Esophagus (tissue), 2 donors: ENCODE results near the gene PDE8A. TPM values are rescaled to one million over a fixed set of nuclear protein-coding genes. Genes with fewer than 3 reads are reported as not detected.
"Not testable (repeated sequence)": the region's sequence is repeated elsewhere in the genome, so short reads cannot be mapped to it uniquely, and the experiment has no call there.

ENCODE experiments used
- H3K27ac ChIP-seq, 2 donors: one replicate each; pipeline ENCODE4 v1.5.1; 2013; ENCODE audit warnings: low read depth in 2 of 2, mild to moderate bottlenecking in 2 of 2, inconsistent platforms in 1 of 2, low read length in 1 of 2, moderate library complexity in 1 of 2
- H3K27me3 ChIP-seq, 2 donors: one replicate each; pipeline ENCODE4 v1.6.1; 2013; ENCODE audit warnings: low read length in 2 of 2, control low read depth in 1 of 2, mild to moderate bottlenecking in 1 of 2; ENCODE audit not compliant: insufficient read depth in 2 of 2, control insufficient read depth in 1 of 2
- H3K36me3 ChIP-seq, 2 donors: one replicate each; pipeline ENCODE4 v1.6.1; 2013; ENCODE audit warnings: low read length in 1 of 2; ENCODE audit not compliant: control insufficient read depth in 2 of 2, insufficient read depth in 2 of 2
- H3K4me1 ChIP-seq, 2 donors: one replicate each; pipeline ENCODE4 v1.6.1; 2013; ENCODE audit warnings: low read length in 1 of 2; ENCODE audit not compliant: control insufficient read depth in 2 of 2, insufficient read depth in 2 of 2
- H3K4me3 ChIP-seq, 2 donors: one replicate each; pipeline ENCODE4 v1.5.1; 2013; ENCODE audit warnings: low read length in 2 of 2, mild to moderate bottlenecking in 2 of 2, low read depth in 1 of 2, moderate library complexity in 1 of 2
- H3K9me3 ChIP-seq, 2 donors: one replicate each; pipeline ENCODE4 v1.6.1; 2013; ENCODE audit warnings: mild to moderate bottlenecking in 2 of 2, low read depth in 1 of 2, low read length in 1 of 2, moderate library complexity in 1 of 2; ENCODE audit not compliant: control insufficient read depth in 2 of 2, insufficient read depth in 1 of 2
- WGBS, 2 donors: extraction: QIAGEN DNeasy Blood & Tissue Kit; methylation state at CpG; one replicate each; pipeline ENCODE4 v1.1.7; 2013; 5-methylcytosine and 5-hydroxymethylcytosine counted together
- polyA plus RNA-seq, 2 donors: library from polyadenylated mRNA; stranded (reverse); fragments of 200-250 nt; gene quantifications; one replicate each; pipeline ENCODE4 v1.2.3, GENCODE V29; 2013
- donor health status: healthy with polysubstance abuse.
- donor health status: Bipolar disorder and iron deficiency.

The PDE8A gene
- polyA plus RNA-seq, 2 donors, result 6.6 to 10.1 TPM

- WGBS, 2 donors, result 65 to 78% methylated on average over 4 of the region's 4 CpGs
- H3K9me3 ChIP-seq, result no peaks in the 10 kb centered on the region
- H3K36me3 ChIP-seq, result no peaks in the 10 kb centered on the region
- no peaks in the 10 kb centered on the region for H3K27me3 ChIP-seq
- H3K27ac ChIP-seq, result no peak overlapping the region
- H3K4me1 ChIP-seq, result peaks cover 0 to 7% of the 10 kb centered on the region in 2 donors
- no peak overlapping the region for H3K4me3 ChIP-seq
Observed at GRCh38 chr15:85007741-85008397, 26.2 kb downstream of the PDE8A start.

- Histone ChIP-seq H3K27me3 (no peaks in the 10 kb centered on the region), H3K4me1 (peaks cover 0 to 7% of the 10 kb centered on the region in 2 donors), H3K9me3 (no peaks in the 10 kb centered on the region), H3K36me3 (no peaks in the 10 kb centered on the region), H3K27ac (peak overlapping the region in 1 of 2 donors; percentile 54), H3K4me3 (no peak overlapping the region)
- WGBS, 2 donors, result 82 to 86% methylated on average over 5 of the region's 5 CpGs
Observed at GRCh38 chr15:85008474-85009260, 27.0 kb downstream of the PDE8A start.

- 63 to 67% methylated on average over 2 of the region's 2 CpGs for WGBS, 2 donors
- Histone ChIP-seq H3K27me3 (no peaks in the 10 kb centered on the region), H3K36me3 (no peaks in the 10 kb centered on the region), H3K9me3 (no peaks in the 10 kb centered on the region), H3K27ac (no peak overlapping the region), H3K4me1 (peaks cover 0 to 7% of the 10 kb centered on the region in 2 donors), H3K4me3 (no peak overlapping the region)
Observed at GRCh38 chr15:85009435-85009834, 27.8 kb downstream of the PDE8A start.

- no peak overlapping the region for H3K27ac ChIP-seq
- peaks cover 0 to 7% of the 10 kb centered on the region in 2 donors for H3K4me1 ChIP-seq
- H3K4me3 ChIP-seq, result no peak overlapping the region
- no peaks in the 10 kb centered on the region for H3K27me3 ChIP-seq
- H3K9me3 ChIP-seq, result no peaks in the 10 kb centered on the region
- H3K36me3 ChIP-seq, result no peaks in the 10 kb centered on the region
Observed at GRCh38 chr15:85010071-85010385, 28.4 kb downstream of the PDE8A start.

- Histone ChIP-seq H3K4me3 (no peak overlapping the region), H3K27me3 (no peaks in the 10 kb centered on the region), H3K4me1 (peaks cover 0 to 7% of the 10 kb centered on the region in 2 donors), H3K9me3 (no peaks in the 10 kb centered on the region), H3K36me3 (no peaks in the 10 kb centered on the region), H3K27ac (peak overlapping the region; percentile 27 to 42)
- 7 to 25% methylated on average over 3 of the region's 3 CpGs for WGBS, 2 donors
Observed at GRCh38 chr15:85010386-85011159, 28.9 kb downstream of the PDE8A start.

GRCh38 chr15:85011160-85011571 lies 29.5 kb downstream of the PDE8A start:
- peaks cover 0 to 7% of the 10 kb centered on the region in 2 donors for H3K4me1 ChIP-seq
- H3K36me3 ChIP-seq, result no peaks in the 10 kb centered on the region
- WGBS, 2 donors, result 21 to 37% methylated on average over 3 of the region's 3 CpGs
- no peaks in the 10 kb centered on the region for H3K9me3 ChIP-seq
- peak overlapping the region in 1 of 2 donors; percentile 27 for H3K27ac ChIP-seq
- no peak overlapping the region for H3K4me3 ChIP-seq
- H3K27me3 ChIP-seq, result no peaks in the 10 kb centered on the region

GRCh38 chr15:85011724-85012123 lies 30.1 kb downstream of the PDE8A start:
- not testable (repeated sequence) for H3K4me3 ChIP-seq, H3K27ac ChIP-seq, H3K27me3 ChIP-seq, H3K36me3 ChIP-seq, H3K4me1 ChIP-seq, H3K9me3 ChIP-seq
- WGBS, 2 donors, result 95 to 96% methylated on average over 1 of the region's 2 CpGs

GRCh38 chr15:85013785-85014184 lies 32.1 kb downstream of the PDE8A start:
- WGBS, 2 donors, result 91 to 95% methylated on average over 4 of the region's 4 CpGs
- Histone ChIP-seq H3K27ac (no peak overlapping the region), H3K27me3 (no peaks in the 10 kb centered on the region)

GRCh38 chr15:85014932-85015331 lies 33.3 kb downstream of the PDE8A start:
- Histone ChIP-seq H3K36me3 (no peaks in the 10 kb centered on the region), H3K4me1 (no peaks in the 10 kb centered on the region), H3K9me3 (no peaks in the 10 kb centered on the region), H3K4me3 (no peak overlapping the region), H3K27ac (no peak overlapping the region), H3K27me3 (no peaks in the 10 kb centered on the region)
- WGBS, 2 donors, result 76 to 79% methylated on average over 6 of the region's 6 CpGs

More at GRCh38 chr15:85013785-85014184, 32.1 kb downstream of the PDE8A start:
- no peak overlapping the region for H3K4me3 ChIP-seq
- H3K4me1 ChIP-seq, result peaks cover 0 to 2% of the 10 kb centered on the region in 2 donors
- no peaks in the 10 kb centered on the region for H3K9me3 ChIP-seq
- H3K36me3 ChIP-seq, result no peaks in the 10 kb centered on the region
